Loucy (cell line): ENCODE data around the gene HSD11B2.

Source experiments
- EZH2phosphoT487 ChIP-seq: fragments of 200-600 bp; IDR thresholded peaks from 2 replicates; pipeline ENCODE4 v1.6.1; 2018; ENCODE audit warnings: antibody characterized with exemption, mild to moderate bottlenecking, moderate library complexity, borderline replicate concordance
- TF ChIP-seq, protein P1 (sequence below): fragments of 200-600 bp; sonication (generic); conservative IDR thresholded peaks from 2 replicates; pipeline ENCODE4 v1.5.1; 2014; ENCODE audit warnings: mild to moderate bottlenecking, antibody characterized with exemption, low read length

DNA sequence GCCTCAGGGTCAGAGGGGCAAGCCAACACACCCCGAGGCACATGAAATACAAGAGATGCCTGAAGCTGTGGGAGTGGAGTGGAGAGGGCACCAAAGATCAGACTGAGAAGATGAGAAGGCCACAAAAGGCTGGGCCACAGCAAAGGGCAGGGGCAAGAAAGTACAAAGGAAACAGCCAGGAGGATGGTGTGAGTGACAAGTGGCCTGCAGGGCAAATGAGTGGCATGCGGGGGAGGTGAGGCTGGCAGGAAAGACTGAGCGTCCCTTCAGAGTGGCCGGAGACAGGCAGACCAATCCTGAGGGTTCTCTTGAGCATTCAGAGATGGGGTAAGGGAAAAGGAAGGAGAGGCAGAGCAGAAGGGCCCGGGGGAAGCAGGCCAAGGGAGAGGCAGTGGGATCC is 23.2 kb downstream of the HSD11B2 start:
- TF ChIP-seq, protein P1, sequence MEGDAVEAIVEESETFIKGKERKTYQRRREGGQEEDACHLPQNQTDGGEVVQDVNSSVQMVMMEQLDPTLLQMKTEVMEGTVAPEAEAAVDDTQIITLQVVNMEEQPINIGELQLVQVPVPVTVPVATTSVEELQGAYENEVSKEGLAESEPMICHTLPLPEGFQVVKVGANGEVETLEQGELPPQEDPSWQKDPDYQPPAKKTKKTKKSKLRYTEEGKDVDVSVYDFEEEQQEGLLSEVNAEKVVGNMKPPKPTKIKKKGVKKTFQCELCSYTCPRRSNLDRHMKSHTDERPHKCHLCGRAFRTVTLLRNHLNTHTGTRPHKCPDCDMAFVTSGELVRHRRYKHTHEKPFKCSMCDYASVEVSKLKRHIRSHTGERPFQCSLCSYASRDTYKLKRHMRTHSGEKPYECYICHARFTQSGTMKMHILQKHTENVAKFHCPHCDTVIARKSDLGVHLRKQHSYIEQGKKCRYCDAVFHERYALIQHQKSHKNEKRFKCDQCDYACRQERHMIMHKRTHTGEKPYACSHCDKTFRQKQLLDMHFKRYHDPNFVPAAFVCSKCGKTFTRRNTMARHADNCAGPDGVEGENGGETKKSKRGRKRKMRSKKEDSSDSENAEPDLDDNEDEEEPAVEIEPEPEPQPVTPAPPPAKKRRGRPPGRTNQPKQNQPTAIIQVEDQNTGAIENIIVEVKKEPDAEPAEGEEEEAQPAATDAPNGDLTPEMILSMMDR = no peak
- TF ChIP-seq EZH2phosphoT487 = no peak
